IMR-90 (cell line): ENCODE results near the gene SLC4A2. TPM values are rescaled to one million over a fixed set of nuclear protein-coding genes. Genes with fewer than 3 reads are reported as not detected.

Source experiments
- ATAC-seq: fragments of 200-7000 bp; cut with Tn5 transposase; 2 replicates; pipeline ENCODE4 v1.9.1; 2020; ENCODE audit warnings: low read depth, mild to moderate bottlenecking, moderate library complexity
- BruUV-seq: library from RNA; stranded (reverse); fragments of 400-500 nt; replicated peaks from 2 replicates; lab custom pipeline; 2021; lab: Mats Ljungman, UMichigan
- CTCF ChIA-PET: fragments of 300-600 bp; formaldehyde crosslinking; extraction: SDS; loops from one replicate; lab custom pipeline; 2021; ENCODE audit warnings: antibody characterized with exemption; lab: Yijun Ruan, JAX
- POLR2A ChIA-PET: fragments of 300-600 bp; sonication (Branson Sonifier 250); formaldehyde crosslinking; loops from one replicate; lab custom pipeline; 2022; ENCODE audit warnings: antibody characterized with exemption; ENCODE audit not compliant: unreplicated experiment; lab: Charles Lee
- DNase-seq: peaks from one replicate; pipeline ENCODE4 v3.0.0; 2013
- H2AFZ ChIP-seq: replicated peaks from 2 replicates; pipeline ENCODE3; 2013; ENCODE audit warnings: low read length, mild to moderate bottlenecking; ENCODE audit not compliant: poor library complexity
- H2AK5ac ChIP-seq: 2 replicates; pipeline ENCODE4 v1.6.1; 2013; ENCODE audit warnings: low read depth, low read length, inconsistent platforms
- H2AK9ac ChIP-seq: replicated peaks from 2 replicates; pipeline ENCODE3; 2013; ENCODE audit warnings: mild to moderate bottlenecking, low read depth, low read length, moderate library complexity; ENCODE audit not compliant: poor library complexity
- H2BK120ac ChIP-seq: 2 replicates; pipeline ENCODE4 v1.6.1; 2013; ENCODE audit warnings: low read depth, low read length, inconsistent platforms
- H2BK15ac ChIP-seq: 3 replicates; pipeline ENCODE4 v1.6.1; 2013; ENCODE audit warnings: low read depth, low read length, inconsistent platforms
- H2BK20ac ChIP-seq: 2 replicates; pipeline ENCODE4 v1.6.1; 2013; ENCODE audit warnings: low read depth, mild to moderate bottlenecking, inconsistent platforms, low read length, moderate library complexity
- H2BK5ac ChIP-seq: 2 replicates; pipeline ENCODE4 v1.6.1; 2013; ENCODE audit warnings: mild to moderate bottlenecking, low read depth, low read length, inconsistent platforms; ENCODE audit not compliant: poor library complexity, severe bottlenecking
- H3K14ac ChIP-seq: replicated peaks from 2 replicates; pipeline ENCODE4 v1.6.1; 2013; ENCODE audit warnings: low read depth, low read length, inconsistent platforms
- H3K18ac ChIP-seq: 2 replicates; pipeline ENCODE4 v1.6.1; 2013; ENCODE audit warnings: low read depth, low read length, control low read depth
- H3K23ac ChIP-seq: 2 replicates; pipeline ENCODE4 v1.6.1; 2013; ENCODE audit warnings: low read depth, low read length, inconsistent platforms
- H3K27ac ChIP-seq: 2 replicates; pipeline ENCODE4 v1.5.1; 2013; ENCODE audit warnings: mild to moderate bottlenecking, control low read depth, low read length; ENCODE audit not compliant: insufficient read depth
- H3K27me3 ChIP-seq: 2 replicates; pipeline ENCODE4 v1.6.1; 2013; ENCODE audit warnings: low read length; ENCODE audit not compliant: control insufficient read depth, insufficient read depth
- H3K36me3 ChIP-seq: 2 replicates; pipeline ENCODE4 v1.6.1; 2013; ENCODE audit warnings: low read length, mixed read lengths; ENCODE audit not compliant: control insufficient read depth, insufficient read depth
- H3K4ac ChIP-seq: 2 replicates; pipeline ENCODE4 v1.6.1; 2013; ENCODE audit warnings: low read depth, low read length, inconsistent platforms
- H3K4me1 ChIP-seq: 2 replicates; pipeline ENCODE4 v1.6.1; 2013; ENCODE audit warnings: low read length, mixed read lengths; ENCODE audit not compliant: control insufficient read depth, insufficient read depth
- H3K4me2 ChIP-seq: 2 replicates; pipeline ENCODE4 v1.6.1; 2013; ENCODE audit warnings: low read depth, mild to moderate bottlenecking, control low read depth, low read length, moderate library complexity
- H3K4me3 ChIP-seq: 2 replicates; pipeline ENCODE4 v1.5.1; 2013; ENCODE audit warnings: low read depth, mild to moderate bottlenecking, control low read depth, low read length, moderate library complexity; ENCODE audit not compliant: insufficient read depth
- H3K56ac ChIP-seq: 2 replicates; pipeline ENCODE4 v1.6.1; 2013; ENCODE audit warnings: low read length, inconsistent platforms; ENCODE audit not compliant: insufficient read depth; ENCODE audit errors: extremely low read depth
- H3K79me1 ChIP-seq, 2 experiments: 2 replicates each; pipeline ENCODE4 v1.6.1; 2013; ENCODE audit warnings: low read length in 2 of 2, inconsistent platforms in 1 of 2, low read depth in 1 of 2
- H3K9ac ChIP-seq: 2 replicates; pipeline ENCODE4 v1.6.1; 2013; ENCODE audit warnings: low read depth, low read length, control low read depth
- H3K9me1 ChIP-seq: 2 replicates; pipeline ENCODE4 v1.6.1; 2013; ENCODE audit warnings: low read length, inconsistent platforms; ENCODE audit not compliant: insufficient read depth
- H3K9me3 ChIP-seq: 2 replicates; pipeline ENCODE4 v1.6.1; 2013; ENCODE audit warnings: low read length; ENCODE audit not compliant: control insufficient read depth, insufficient read depth
- H4K20me1 ChIP-seq: 2 replicates; pipeline ENCODE4 v1.6.1; 2013; ENCODE audit warnings: low read length, inconsistent platforms; ENCODE audit not compliant: insufficient read depth
- H4K5ac ChIP-seq: 2 replicates; pipeline ENCODE4 v1.6.1; 2013; ENCODE audit warnings: mild to moderate bottlenecking, low read depth, low read length, control low read depth
- H4K8ac ChIP-seq, 2 experiments: 2 replicates each; pipeline ENCODE4 v1.6.1; 2013; ENCODE audit warnings: low read depth in 2 of 2, low read length in 2 of 2, control low read depth in 1 of 2, inconsistent platforms in 1 of 2
- H4K91ac ChIP-seq: 2 replicates; pipeline ENCODE4 v1.6.1; 2013; ENCODE audit warnings: low read depth, low read length, inconsistent platforms; ENCODE audit not compliant: insufficient read depth
- BHLHE40 ChIP-seq: fragments of 150-350 bp; IDR thresholded peaks from 2 replicates; pipeline ENCODE4 v1.6.1; 2016; ENCODE audit warnings: mild to moderate bottlenecking, low read depth, low read length
- CEBPB ChIP-seq: IDR thresholded peaks from 2 replicates; pipeline ENCODE4 v1.6.1; 2012; ENCODE audit warnings: low read depth, low read length, improper control_type of control experiment
- MAFK ChIP-seq: IDR thresholded peaks from 2 replicates; pipeline ENCODE4 v1.6.1; 2012; ENCODE audit warnings: low read depth, low read length, improper control_type of control experiment
- MAZ ChIP-seq: IDR thresholded peaks from 2 replicates; pipeline ENCODE4 v1.6.1; 2012; ENCODE audit warnings: low read depth, mild to moderate bottlenecking, low read length, improper control_type of control experiment, moderate library complexity, borderline replicate concordance
- MXI1 ChIP-seq: IDR thresholded peaks from 2 replicates; pipeline ENCODE4 v1.6.1; 2012; ENCODE audit warnings: low read depth, mild to moderate bottlenecking, low read length, moderate library complexity, borderline replicate concordance
- POLR2A ChIP-seq: IDR thresholded peaks from 2 replicates; pipeline ENCODE4 v1.6.1; 2012; ENCODE audit warnings: mild to moderate bottlenecking, low read depth, low read length
- USF2 ChIP-seq: fragments of 150-350 bp; IDR thresholded peaks from 2 replicates; pipeline ENCODE4 v1.6.1; 2017; ENCODE audit warnings: mild to moderate bottlenecking, antibody characterized with exemption, low read length, low read depth
- WGBS, 2 experiments: methylation state at CpG; one replicate each; pipeline versions ENCODE4 v1.1.5 to v1.1.7; 2013; ENCODE audit warnings: missing lambda C conversion rate in 2 of 2; ENCODE audit not compliant: insufficient read length in 1 of 2; ENCODE audit errors: extremely low coverage in 2 of 2; 5-methylcytosine and 5-hydroxymethylcytosine counted together
- dilution Hi-C: fragments of 300-500 bp; cut with HindIII; formaldehyde crosslinking; loops from one replicate; pipeline ENCODE4 v1.14.3; 2018; ENCODE audit warnings: low sequenced_read_pairs; ENCODE audit not compliant: unreplicated experiment
- in situ Hi-C: fragments of 300-500 bp; cut with MboI; formaldehyde crosslinking; loops from 3 replicates; pipeline ENCODE4 v1.14.3; 2019; ENCODE audit warnings: low sequenced_read_pairs, inconsistent platforms, mixed read lengths
- intact Hi-C: fragments of 100-400 bp; cut with micrococcal nuclease; formaldehyde crosslinking; loops from 2 replicates; pipeline ENCODE4 v1.10.0; 2022
- polyA plus RNA-seq, 3 experiments: library from polyadenylated mRNA; depleted of rRNA; stranded (reverse); fragments of >200 nt; gene quantifications; 2 replicates each; pipeline ENCODE4 v1.2.3, GENCODE V29; 2012; ENCODE audit warnings: low replicate concordance in 1 of 3
- total RNA-seq: library from RNA; depleted of rRNA; stranded (reverse); fragments of >200 nt; gene quantifications from 2 replicates; pipeline ENCODE4 v1.2.3, GENCODE V29; 2012

The SLC4A2 gene
- total and polyA plus RNA-seq, 2 of the 4 experiments (the other 2 are of a cell fraction): 29.6 to 91.0 TPM

- peak within 1 kb of the TSS; percentile 85 for H4K91ac ChIP-seq
- peak within 1 kb of the TSS; percentile 90 for H4K5ac ChIP-seq
- ATAC-seq (peak; percentile 60), DNase-seq (peak; percentile 70)
- peak within 1 kb of the TSS; percentile 86 for H3K4me2 ChIP-seq
- H3K79me1 ChIP-seq: peaks cover 10 to 45% of the 10 kb centered on the region in 2 experiments; a peak in 3 of 4 replicates
- H3K4ac ChIP-seq: peak within 1 kb of the TSS; percentile 81
- CTCF ChIA-PET: interaction anchor here (1.3 kb wide), 1 partner anchor 25 kb away, joined by 7 read pairs; no protein-coding TSS in a partner anchor
- intact Hi-C loops (loop anchor here (2.0 kb wide), 1 partner anchor 57 kb away; the partner anchor contains the start of gene ABCB8), in situ Hi-C loops (no loop called here), dilution Hi-C loops (no loop called here)
- peak within 1 kb of the TSS; percentile 64 for H2BK5ac ChIP-seq
- no peaks in the 10 kb centered on the region for H3K27me3 ChIP-seq
- H3K14ac ChIP-seq: peak within 1 kb of the TSS; percentile 68
- peaks cover 35% of the 10 kb centered on the region for H3K4me1 ChIP-seq
- no peak within 1 kb of the TSS for H2BK20ac ChIP-seq
- H2BK15ac ChIP-seq: peak within 1 kb of the TSS; percentile 65; the same call in 1 of the 3 replicates
- peaks cover 34% of the 10 kb centered on the region for H4K20me1 ChIP-seq
- H2AFZ ChIP-seq: peak within 1 kb of the TSS; percentile 90
- H4K8ac ChIP-seq: peak within 1 kb of the TSS; percentile 87 to 97
- H3K18ac ChIP-seq: peak within 1 kb of the TSS; percentile 63; the same call in 1 of the 2 replicates
- peak within 1 kb of the TSS; percentile 76 for H2AK9ac ChIP-seq
- H3K9me3 ChIP-seq: no peaks in the 10 kb centered on the region
- H3K27ac ChIP-seq: peak within 1 kb of the TSS; percentile 98
- BruUV-seq: no TSS peak
- peak within 1 kb of the TSS; percentile 36 for H3K56ac ChIP-seq
- H3K9ac ChIP-seq: peak within 1 kb of the TSS; percentile 92
- WGBS, 2 experiments: 2% methylated on average over 10 of the region's 84 CpGs; no CpG with 5 or more reads in 1 of the 2 experiments
- peak within 1 kb of the TSS; percentile 22 for H2BK120ac ChIP-seq
- H3K9me1 ChIP-seq: peaks cover 8% of the 10 kb centered on the region
- peak within 1 kb of the TSS; percentile 64 for H3K23ac ChIP-seq
- POLR2A ChIA-PET: no interaction called here
- TF ChIP-seq MXI1 (peak; percentile 67; the same call in 1 of the 2 replicates), POLR2A (peak; percentile 61), USF2 (peak; percentile 63; the same call in 1 of the 2 replicates), MAZ (peak; percentile 91; the same call in 1 of the 2 replicates), CEBPB (no peak), BHLHE40 (0 out of 2 replicates have a peak, but pooled peaks have one; percentile 25), MAFK (no peak)
- peak within 1 kb of the TSS; percentile 86 for H3K4me3 ChIP-seq
- peak within 1 kb of the TSS; percentile 74 for H2AK5ac ChIP-seq
- no peaks in the 10 kb centered on the region for H3K36me3 ChIP-seq
These were observed 26.6 kb downstream of the SLC4A2 start, which contains the start of gene AGAP3 for GRCh38 chr7:151085691-151086620. Gene AGAP3, plus strand, starts transcription at chr7:151086475. Its CDS starts 267 bp downstream, at chr7:151086742.
